SH-SY5Y (cell line): Measurements from ENCODE around the gene EVA1C.

Experiments
- GATA2 ChIP-seq: IDR thresholded peaks from 2 replicates; pipeline ENCODE4 v1.6.1; 2011; ENCODE audit warnings: mild to moderate bottlenecking, low read depth, low read length
- GATA3 ChIP-seq: IDR thresholded peaks from 2 replicates; pipeline ENCODE4 v1.6.1; 2011; ENCODE audit warnings: low read depth, mild to moderate bottlenecking, low read length, moderate library complexity

DNA sequence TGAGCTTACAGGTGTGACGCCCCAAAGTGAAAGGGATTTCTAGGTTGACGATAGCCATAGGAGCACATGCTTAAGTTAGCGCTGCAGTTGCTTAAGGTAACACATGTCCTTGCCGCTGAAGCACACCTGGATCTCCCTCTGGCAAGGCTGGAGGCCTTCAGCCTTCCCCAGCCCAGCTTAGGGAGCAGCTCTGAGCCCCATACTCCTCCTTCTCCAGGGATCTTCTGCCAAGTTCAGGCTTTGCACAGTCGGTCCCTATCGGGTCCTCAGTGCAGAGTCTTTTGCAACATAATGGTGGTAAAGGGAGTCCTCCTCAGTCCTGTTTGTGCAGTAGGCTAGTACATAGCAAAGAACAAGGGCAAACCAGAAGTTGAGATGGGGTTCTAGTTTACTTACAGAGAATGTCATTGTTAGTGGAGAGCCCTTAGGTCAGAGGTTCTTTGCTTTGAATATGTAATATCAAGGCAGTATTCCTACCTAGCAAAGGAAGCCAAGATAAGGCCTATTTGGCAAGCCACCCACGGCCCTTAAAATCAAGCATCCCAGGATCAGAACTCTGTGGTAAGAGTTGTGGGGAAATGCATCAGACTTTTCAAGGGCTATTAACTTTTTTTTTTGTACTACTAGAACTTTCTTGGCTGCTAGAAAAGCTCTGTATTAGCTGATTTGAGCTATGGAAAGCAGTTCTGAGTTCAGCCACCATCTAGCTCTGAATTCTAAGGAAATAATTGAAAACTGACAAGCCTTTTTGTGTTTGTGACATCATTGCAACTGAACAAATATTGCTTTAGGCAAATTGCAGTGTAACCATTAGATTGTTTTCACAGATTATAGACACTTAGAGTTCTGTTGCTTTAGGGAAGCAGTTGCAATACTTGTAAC lies 1.4 kb downstream of the EVA1C start:
- TF ChIP-seq GATA2 (no peak), GATA3 (no peak)
